Upper lobe of right lung (tissue), 1 donor: ENCODE measurements around the gene HECTD4. TPM values are rescaled to one million over a fixed set of nuclear protein-coding genes. Genes with fewer than 3 reads are reported as not detected.

ENCODE experiments used
- ATAC-seq: fragments of 200-7000 bp; cut with Tn5 transposase; one replicate; pipeline ENCODE4 v1.9.1; 2020; ENCODE audit warnings: mild to moderate bottlenecking, moderate library complexity
- DNase-seq: peaks from one replicate; pipeline ENCODE4 v3.0.0-alpha.2; 2020
- H3K27ac ChIP-seq: fragments of 200-600 bp; one replicate; pipeline ENCODE4 v1.8.0; 2022
- H3K27me3 ChIP-seq: fragments of 200-600 bp; one replicate; pipeline ENCODE4 v1.8.0; 2022; ENCODE audit warnings: mild to moderate bottlenecking
- H3K36me3 ChIP-seq: fragments of 200-600 bp; one replicate; pipeline ENCODE4 v1.8.0; 2022
- H3K4me1 ChIP-seq: fragments of 200-600 bp; one replicate; pipeline ENCODE4 v1.8.0; 2022
- H3K4me3 ChIP-seq: fragments of 200-600 bp; one replicate; pipeline ENCODE4 v1.8.0; 2022; ENCODE audit warnings: mild to moderate bottlenecking
- H3K9me3 ChIP-seq: fragments of 200-600 bp; one replicate; pipeline ENCODE4 v1.8.0; 2022
- CTCF ChIP-seq: fragments of 200-600 bp; IDR thresholded peaks from one replicate; pipeline ENCODE4 v1.8.0; 2022; ENCODE audit warnings: antibody characterized with exemption
- intact Hi-C: fragments of 100-400 bp; cut with DNase I; formaldehyde crosslinking; loops from one replicate; pipeline ENCODE4 v1.11.0; 2022
- total RNA-seq: library from RNA; stranded (reverse); fragmentation: NEBNext Ultra II Directional; extraction: Animal tissue kit (Norgen Biotek cat#: 25700); gene quantifications from one replicate; pipeline ENCODE4 v1.2.1, GENCODE V29; 2021
- donor health status: DM: no; HTN: yes; CAD: no; lungs with severe emphysema.

HECTD4 gene
- total RNA-seq, 1 donor from 2014 or later: 54.7 TPM

GRCh38 chr12:112214064-112214463 is 168.2 kb downstream of the HECTD4 start:
- ATAC-seq: no peak

GRCh38 chr12:112208301-112208910 is 173.8 kb downstream of the HECTD4 start:
- no peak for TF ChIP-seq CTCF
- Histone ChIP-seq H3K36me3 (peaks cover 80% of the 10 kb centered on the region), H3K9me3 (no peaks in the 10 kb centered on the region), H3K4me3 (no peak overlapping the region), H3K27ac (no peak overlapping the region), H3K27me3 (no peaks in the 10 kb centered on the region), H3K4me1 (no peaks in the 10 kb centered on the region)
- ATAC-seq (no peak), DNase-seq (no peak)
- intact Hi-C loops: no loop called here

More at GRCh38 chr12:112214064-112214463, 168.2 kb downstream of the HECTD4 start:
- H3K36me3 ChIP-seq: peaks cover 68% of the 10 kb centered on the region
- intact Hi-C loops: no loop called here
- H3K4me3 ChIP-seq: no peak overlapping the region
- no peak for DNase-seq
- H3K9me3 ChIP-seq: no peaks in the 10 kb centered on the region
- H3K27me3 ChIP-seq: no peaks in the 10 kb centered on the region
- H3K4me1 ChIP-seq: no peaks in the 10 kb centered on the region
- H3K27ac ChIP-seq: no peak overlapping the region
- no peak for TF ChIP-seq CTCF

DNA sequence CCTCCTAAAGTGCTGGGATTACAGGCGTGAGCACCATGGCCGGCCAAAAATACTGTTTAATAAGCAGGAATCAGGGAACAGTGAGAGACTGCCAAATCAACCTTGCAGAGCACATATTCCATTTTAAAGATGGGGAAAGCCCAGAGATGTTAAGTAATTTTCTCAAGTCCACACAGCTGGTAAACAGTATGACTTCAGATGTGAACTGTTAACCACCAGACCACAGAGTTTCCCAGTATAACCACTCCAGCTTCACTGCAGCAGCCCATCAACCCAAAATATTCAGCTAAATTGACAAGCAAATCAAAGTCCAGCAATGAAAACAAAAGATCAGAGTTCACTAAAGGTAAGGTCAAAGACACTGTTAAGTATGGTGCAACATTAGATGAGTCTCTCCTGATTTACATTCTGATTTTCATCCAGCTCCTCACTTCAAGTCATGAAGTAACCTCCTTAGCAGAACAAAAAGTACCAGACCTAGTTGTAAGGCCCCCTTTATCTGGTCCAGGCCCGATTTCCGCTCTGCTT is 174.8 kb downstream of the HECTD4 start:
- no peak for DNase-seq
- H3K36me3 ChIP-seq: peaks cover 80% of the 10 kb centered on the region
- no peak for ATAC-seq
- no peak overlapping the region for H3K4me3 ChIP-seq
- no peaks in the 10 kb centered on the region for H3K9me3 ChIP-seq
- no peak for TF ChIP-seq CTCF
- H3K27me3 ChIP-seq: no peaks in the 10 kb centered on the region
- no peaks in the 10 kb centered on the region for H3K4me1 ChIP-seq
- H3K27ac ChIP-seq: no peak overlapping the region
- intact Hi-C loops: no loop called here

GRCh38 chr12:112206944-112207343 is 175.3 kb downstream of the HECTD4 start:
- Histone ChIP-seq H3K4me3 (no peak overlapping the region), H3K36me3 (peaks cover 81% of the 10 kb centered on the region), H3K27ac (no peak overlapping the region), H3K4me1 (no peaks in the 10 kb centered on the region), H3K27me3 (no peaks in the 10 kb centered on the region), H3K9me3 (no peaks in the 10 kb centered on the region)
- DNase-seq (no peak), ATAC-seq (no peak)
- no peak for TF ChIP-seq CTCF
- intact Hi-C loops: no loop called here

- no peak for ATAC-seq
- Histone ChIP-seq H3K27ac (no peak overlapping the region), H3K36me3 (peaks cover 77% of the 10 kb centered on the region), H3K27me3 (no peaks in the 10 kb centered on the region), H3K4me1 (no peaks in the 10 kb centered on the region), H3K9me3 (no peaks in the 10 kb centered on the region), H3K4me3 (no peak overlapping the region)
- TF ChIP-seq CTCF: no peak
- no peak for DNase-seq
- intact Hi-C loops: loop anchor here (10.0 kb wide), 1 partner anchor 186 kb away; the partner anchor contains the start of gene HECTD4
Measured at GRCh38 chr12:112199136-112199535, 183.1 kb downstream of the HECTD4 start.
